ENCODE results near the gene DCXR.

Gene DCXR

GRCh38 chr17:82001571-82002056, 35.9 kb downstream of the DCXR start:
- no peak overlapping the region for H3K4me3 Mint-ChIP-seq

DNA sequence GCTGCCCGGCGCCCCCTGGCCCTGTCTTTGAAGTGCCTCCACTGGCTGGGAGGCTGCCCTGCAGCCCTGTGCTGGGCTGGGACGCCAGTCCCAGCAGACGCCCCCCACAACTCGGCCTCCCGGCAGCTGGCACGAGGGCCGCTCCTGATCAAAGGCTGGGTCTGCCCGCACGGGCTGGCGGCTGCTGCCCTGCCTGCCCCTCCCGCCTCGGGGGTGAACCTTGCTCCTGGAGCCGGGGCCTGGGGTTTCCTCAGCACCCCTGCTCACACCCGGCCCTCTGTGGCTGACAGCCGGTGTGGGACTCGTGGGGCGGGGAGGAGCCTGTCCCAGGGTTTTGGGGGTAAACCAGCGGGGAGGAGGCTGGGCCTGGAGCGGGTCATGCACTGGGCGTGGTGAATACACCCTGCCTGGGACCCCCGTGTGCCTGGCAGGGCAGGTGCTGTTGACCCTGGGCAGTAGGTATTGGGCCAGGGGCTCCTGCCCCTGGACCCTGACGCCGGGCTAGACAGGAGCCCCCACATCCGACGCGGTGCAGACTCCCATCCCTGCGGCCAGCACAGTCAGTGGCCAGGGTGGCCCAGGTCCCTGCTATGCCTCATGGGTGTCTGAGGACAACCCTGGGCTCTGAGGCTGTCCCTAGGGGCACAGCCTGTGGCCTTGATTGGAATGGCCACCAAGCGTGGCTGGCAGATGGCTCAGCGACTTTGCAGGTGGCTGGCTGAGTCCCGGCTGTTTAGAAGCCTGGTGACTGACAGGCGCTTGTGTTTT, 36.5 kb downstream of the DCXR start:
- Mint-ChIP-seq H3K4me3 (no peak overlapping the region), H3K27me3 (ENCODE audit: low read depth, poor library complexity) (no peaks in the 10 kb centered on the region), H3K4me1 (peaks cover 67% of the 10 kb centered on the region), H3K27ac (no peak overlapping the region), H3K9me3 (no peaks in the 10 kb centered on the region), H3K36me3 (ENCODE audit: low read depth) (peaks cover 14% of the 10 kb centered on the region)
- no peak for DNase-seq
- no peak for TF ChIP-seq CTCF (IDR thresholded peaks at IDR 0.05)

More at GRCh38 chr17:82001571-82002056, 35.9 kb downstream of the DCXR start:
- Mint-ChIP-seq H3K27me3 (ENCODE audit: low read depth, poor library complexity) (no peaks in the 10 kb centered on the region), H3K9me3 (no peaks in the 10 kb centered on the region), H3K4me1 (peaks cover 67% of the 10 kb centered on the region), H3K36me3 (ENCODE audit: low read depth) (peaks cover 11% of the 10 kb centered on the region), H3K27ac (no peak overlapping the region)
- DNase-seq = no peak
- TF ChIP-seq CTCF (IDR thresholded peaks at IDR 0.05) = no peak

DNA sequence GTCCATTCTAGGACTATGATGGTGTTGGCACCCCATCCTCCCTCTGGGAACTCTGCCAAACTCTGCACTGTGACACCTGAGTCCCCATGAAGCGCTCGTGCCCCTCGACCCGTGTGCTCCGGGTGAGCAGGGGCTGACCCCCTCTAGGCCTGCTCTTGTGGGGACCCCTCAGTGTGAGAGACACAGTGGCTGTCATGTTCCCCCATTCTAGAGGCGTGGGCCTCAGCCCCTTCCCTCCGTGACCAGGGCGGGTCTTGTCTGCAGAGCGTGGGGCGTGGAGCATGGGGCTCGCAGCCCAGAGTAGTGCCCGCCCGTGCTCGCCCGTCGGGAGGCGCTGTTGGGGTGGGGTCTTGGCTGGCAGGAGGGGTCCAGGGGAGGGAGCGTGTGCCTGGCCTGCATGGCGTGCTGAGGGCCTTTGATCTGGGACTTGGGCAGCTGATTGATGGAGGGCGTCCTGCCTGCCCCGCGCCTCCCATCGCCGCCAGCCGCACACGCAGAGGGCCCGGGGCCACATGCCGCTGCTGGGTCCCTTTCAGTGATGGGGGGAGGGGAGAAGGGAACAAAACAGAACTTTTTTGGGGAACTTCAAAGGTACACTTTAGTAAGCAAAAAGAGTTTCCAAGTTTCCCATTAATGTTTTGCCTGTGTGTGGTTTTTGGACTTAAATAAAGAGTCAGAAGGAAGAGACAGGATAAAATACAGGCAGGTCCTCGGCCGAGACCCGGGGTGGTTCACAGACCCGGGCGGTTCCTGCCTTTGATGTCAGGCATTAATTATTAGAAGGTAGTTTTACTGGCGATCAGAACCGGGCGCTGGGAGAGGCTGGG, 37.3 kb downstream of the DCXR start:
- no peak for DNase-seq
- Mint-ChIP-seq H3K36me3 (ENCODE audit: low read depth) (peaks cover 14% of the 10 kb centered on the region), H3K4me3 (peak overlapping the region; percentile 18), H3K9me3 (no peaks in the 10 kb centered on the region), H3K4me1 (peaks cover 68% of the 10 kb centered on the region), H3K27ac (no peak overlapping the region), H3K27me3 (ENCODE audit: low read depth, poor library complexity) (no peaks in the 10 kb centered on the region)
- no peak for TF ChIP-seq CTCF (IDR thresholded peaks at IDR 0.05)

DNA sequence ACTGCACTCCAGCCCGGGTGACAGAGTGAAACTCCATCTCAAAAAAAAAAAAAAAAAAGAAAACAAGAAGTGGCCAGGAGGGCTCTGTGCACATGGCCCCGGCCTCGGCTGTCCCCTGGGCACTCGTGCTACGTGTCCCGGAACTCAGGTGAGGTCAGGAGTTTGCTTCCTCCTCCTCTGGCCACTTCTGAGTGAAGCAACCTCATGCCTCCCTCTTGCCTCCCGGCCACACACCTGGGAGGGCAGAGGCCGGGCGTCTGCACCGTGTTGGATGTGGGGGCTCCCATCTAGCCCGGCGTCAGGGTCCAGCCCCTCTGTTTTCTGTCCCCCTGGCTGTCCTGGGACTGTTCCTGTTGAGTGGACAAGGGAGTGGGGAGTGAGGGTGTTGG, 37.9 kb downstream of the DCXR start:
- H3K9me3 Mint-ChIP-seq = no peaks in the 10 kb centered on the region
- peaks cover 14% of the 10 kb centered on the region for H3K36me3 Mint-ChIP-seq (ENCODE audit: low read depth)
- TF ChIP-seq CTCF (IDR thresholded peaks at IDR 0.05) = no peak
- H3K27ac Mint-ChIP-seq = no peak overlapping the region
- peak overlapping the region; percentile 18 for H3K4me3 Mint-ChIP-seq
- peaks cover 72% of the 10 kb centered on the region for H3K4me1 Mint-ChIP-seq
- no peaks in the 10 kb centered on the region for H3K27me3 Mint-ChIP-seq (ENCODE audit: low read depth, poor library complexity)
- no peak for DNase-seq

- no peak for DNase-seq
- Mint-ChIP-seq H3K4me1 (peaks cover 69% of the 10 kb centered on the region), H3K27me3 (ENCODE audit: low read depth, poor library complexity) (no peaks in the 10 kb centered on the region), H3K9me3 (no peaks in the 10 kb centered on the region), H3K36me3 (ENCODE audit: low read depth) (peaks cover 14% of the 10 kb centered on the region), H3K27ac (peak overlapping the region; percentile 88), H3K4me3 (no peak overlapping the region)
- TF ChIP-seq CTCF (IDR thresholded peaks at IDR 0.05) = no peak
Measured at GRCh38 chr17:81998691-81999438, 38.6 kb downstream of the DCXR start.

Measured in nephron progenitor cell (in vitro differentiated cells).